Measurements from ENCODE around the gene CNTNAP4.

- TF ChIP-seq USF2 (IDR thresholded peaks at IDR 0.05; ENCODE audit: borderline replicate concordance, low read depth, low read length), result no peak
- TF ChIP-seq TAF1 (IDR thresholded peaks at IDR 0.05; ENCODE audit: borderline replicate concordance, low read depth, low read length), result no peak
- TF ChIP-seq POLR2AphosphoS5 (IDR thresholded peaks at IDR 0.05; ENCODE audit: low read depth, low read length), result no peak
- TF ChIP-seq TEAD4 (IDR thresholded peaks at IDR 0.05; ENCODE audit: borderline replicate concordance, insufficient read depth), result no peak
- TF ChIP-seq CTCF (IDR thresholded peaks at IDR 0.05), result peak; percentile 23; the same call in 1 of the 2 replicates
- TF ChIP-seq EP300 (IDR thresholded peaks at IDR 0.05; ENCODE audit: borderline replicate concordance in 1 of 2, low read depth in 1 of 2, low read length in 1 of 2), result no peak
- TF ChIP-seq CHD2 (IDR thresholded peaks at IDR 0.05; ENCODE audit: low read length, partially characterized antibody), result no peak
- no peak for TF ChIP-seq PBX3 (IDR thresholded peaks at IDR 0.05)
Measured at GRCh38 chr16:76278980-76279379, 1.8 kb downstream of the CNTNAP4 start.

Measured in SK-N-SH (cell line).